Tibial nerve (tissue), 4 donors: Measurements from ENCODE around the gene ANXA1.

Experiments used
- CTCF ChIP-seq, 5 experiments: fragments of 200-600 bp in 3 of 5; fragments of 450-650 bp in 2 of 5; sonication (generic) in 3 of 5; IDR thresholded peaks; one replicate each; pipeline ENCODE4 v1.5.1; 2016 to 2019; ENCODE audit warnings: antibody characterized with exemption in 5 of 5, mild to moderate bottlenecking in 3 of 5, moderate library complexity in 2 of 5
- EP300 ChIP-seq, 2 donors: sonication (generic); formaldehyde crosslinking; IDR thresholded peaks; one replicate each; pipeline ENCODE4 v1.6.1; 2017; ENCODE audit warnings: antibody characterized with exemption in 2 of 2, mild to moderate bottlenecking in 1 of 2
- POLR2A ChIP-seq, 2 donors: fragments of 450-650 bp; IDR thresholded peaks; one replicate each; pipeline ENCODE4 v1.6.1; 2017; ENCODE audit warnings: antibody characterized with exemption in 2 of 2, mild to moderate bottlenecking in 2 of 2, moderate library complexity in 2 of 2

- no peak for TF ChIP-seq CTCF (IDR thresholded peaks at IDR 0.05)
- no peak for TF ChIP-seq POLR2A (IDR thresholded peaks at IDR 0.05)
- no peak for TF ChIP-seq EP300 (IDR thresholded peaks at IDR 0.05)
Measured at GRCh38 chr9:73182928-73183327, 31.3 kb downstream of the ANXA1 start.
